Measurements from ENCODE around the gene SLC12A5.
A peak's percentile ranks its signal among the peaks of the same experiment; 100 is the strongest.

SLC12A5 gene

DNA sequence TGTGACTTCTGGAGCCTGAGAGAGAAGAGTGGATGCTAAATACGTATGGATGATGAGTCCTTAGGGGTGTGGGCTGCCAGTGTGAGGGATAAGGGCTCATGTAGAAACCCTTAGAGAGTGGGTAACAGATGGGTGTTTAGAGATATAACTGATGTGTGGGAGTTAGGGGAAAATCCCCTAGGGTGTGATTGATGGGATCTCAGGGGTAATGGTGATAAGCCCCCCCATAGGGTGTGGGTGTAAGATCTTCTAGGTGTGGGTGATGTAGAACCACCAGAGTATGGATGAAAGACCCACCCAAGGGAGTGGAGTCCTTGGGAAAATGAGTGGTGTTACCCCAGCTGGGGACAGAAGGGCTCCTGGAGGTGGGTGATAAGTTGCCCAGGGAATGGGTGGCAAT is 26.3 kb downstream of the SLC12A5 start:
- Histone ChIP-seq H3K4me1 (ENCODE audit: control insufficient read depth in 1 of 2, insufficient read depth in 1 of 2, low read depth in 1 of 2, low read length in 1 of 2) (peaks cover 36 to 38% of the 10 kb centered on the region in 2 experiments), H3K27ac (no peak overlapping the region), H3K36me3 (no peaks in the 10 kb centered on the region), H3K9me3 (no peaks in the 10 kb centered on the region), H3K27me3 (peaks cover 86% of the 10 kb centered on the region), H3K4me3 (ENCODE audit: low read depth in 1 of 2, low read length in 1 of 2) (no peak overlapping the region)
- TF ChIP-seq, protein P1, sequence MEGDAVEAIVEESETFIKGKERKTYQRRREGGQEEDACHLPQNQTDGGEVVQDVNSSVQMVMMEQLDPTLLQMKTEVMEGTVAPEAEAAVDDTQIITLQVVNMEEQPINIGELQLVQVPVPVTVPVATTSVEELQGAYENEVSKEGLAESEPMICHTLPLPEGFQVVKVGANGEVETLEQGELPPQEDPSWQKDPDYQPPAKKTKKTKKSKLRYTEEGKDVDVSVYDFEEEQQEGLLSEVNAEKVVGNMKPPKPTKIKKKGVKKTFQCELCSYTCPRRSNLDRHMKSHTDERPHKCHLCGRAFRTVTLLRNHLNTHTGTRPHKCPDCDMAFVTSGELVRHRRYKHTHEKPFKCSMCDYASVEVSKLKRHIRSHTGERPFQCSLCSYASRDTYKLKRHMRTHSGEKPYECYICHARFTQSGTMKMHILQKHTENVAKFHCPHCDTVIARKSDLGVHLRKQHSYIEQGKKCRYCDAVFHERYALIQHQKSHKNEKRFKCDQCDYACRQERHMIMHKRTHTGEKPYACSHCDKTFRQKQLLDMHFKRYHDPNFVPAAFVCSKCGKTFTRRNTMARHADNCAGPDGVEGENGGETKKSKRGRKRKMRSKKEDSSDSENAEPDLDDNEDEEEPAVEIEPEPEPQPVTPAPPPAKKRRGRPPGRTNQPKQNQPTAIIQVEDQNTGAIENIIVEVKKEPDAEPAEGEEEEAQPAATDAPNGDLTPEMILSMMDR (IDR thresholded peaks at IDR 0.05), result no peak

DNA sequence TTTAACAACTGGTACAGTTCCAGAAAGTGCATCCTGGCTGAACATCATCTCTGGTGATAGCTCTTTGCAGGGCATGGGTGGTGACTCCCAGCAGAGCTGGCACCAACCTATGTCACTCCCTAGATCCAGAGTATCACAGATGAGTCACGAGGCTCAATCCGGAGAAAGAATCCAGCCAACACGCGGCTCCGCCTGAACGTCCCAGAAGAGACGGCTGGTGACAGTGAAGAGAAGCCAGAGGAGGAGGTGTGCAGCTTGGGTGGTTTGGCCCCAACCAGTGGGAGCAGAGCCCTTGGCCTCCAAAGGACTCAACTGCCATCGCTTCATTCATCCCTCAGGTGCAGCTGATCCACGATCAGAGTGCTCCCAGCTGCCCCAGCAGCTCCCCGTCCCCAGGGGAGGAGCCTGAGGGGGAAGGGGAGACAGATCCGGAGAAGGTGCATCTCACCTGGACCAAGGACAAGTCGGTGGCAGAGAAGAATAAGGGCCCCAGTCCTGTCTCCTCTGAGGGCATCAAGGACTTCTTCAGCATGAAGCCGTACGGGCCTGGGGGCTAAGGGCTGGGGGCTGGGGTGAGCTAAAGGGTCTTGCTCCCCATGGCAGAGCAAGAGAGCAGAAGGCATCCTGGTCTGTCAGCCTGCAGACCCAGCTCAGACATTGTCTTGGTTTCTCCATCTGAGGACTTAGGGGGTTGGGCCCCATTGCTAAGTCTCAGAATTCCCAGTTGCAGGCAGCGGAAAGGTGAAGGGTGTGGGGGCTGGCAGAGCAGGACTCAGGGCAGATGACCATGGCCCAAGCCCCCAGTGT is 27.2 kb downstream of the SLC12A5 start:
- no peaks in the 10 kb centered on the region for H3K36me3 ChIP-seq
- peaks cover 45 to 48% of the 10 kb centered on the region in 2 experiments for H3K4me1 ChIP-seq (ENCODE audit: control insufficient read depth in 1 of 2, insufficient read depth in 1 of 2, low read depth in 1 of 2, low read length in 1 of 2)
- no peak overlapping the region for H3K4me3 ChIP-seq (ENCODE audit: low read depth in 1 of 2, low read length in 1 of 2)
- TF ChIP-seq, protein P1 (IDR thresholded peaks at IDR 0.05), result no peak
- peaks cover 78% of the 10 kb centered on the region for H3K27me3 ChIP-seq
- no peak overlapping the region for H3K27ac ChIP-seq
- H3K9me3 ChIP-seq, result no peaks in the 10 kb centered on the region

DNA sequence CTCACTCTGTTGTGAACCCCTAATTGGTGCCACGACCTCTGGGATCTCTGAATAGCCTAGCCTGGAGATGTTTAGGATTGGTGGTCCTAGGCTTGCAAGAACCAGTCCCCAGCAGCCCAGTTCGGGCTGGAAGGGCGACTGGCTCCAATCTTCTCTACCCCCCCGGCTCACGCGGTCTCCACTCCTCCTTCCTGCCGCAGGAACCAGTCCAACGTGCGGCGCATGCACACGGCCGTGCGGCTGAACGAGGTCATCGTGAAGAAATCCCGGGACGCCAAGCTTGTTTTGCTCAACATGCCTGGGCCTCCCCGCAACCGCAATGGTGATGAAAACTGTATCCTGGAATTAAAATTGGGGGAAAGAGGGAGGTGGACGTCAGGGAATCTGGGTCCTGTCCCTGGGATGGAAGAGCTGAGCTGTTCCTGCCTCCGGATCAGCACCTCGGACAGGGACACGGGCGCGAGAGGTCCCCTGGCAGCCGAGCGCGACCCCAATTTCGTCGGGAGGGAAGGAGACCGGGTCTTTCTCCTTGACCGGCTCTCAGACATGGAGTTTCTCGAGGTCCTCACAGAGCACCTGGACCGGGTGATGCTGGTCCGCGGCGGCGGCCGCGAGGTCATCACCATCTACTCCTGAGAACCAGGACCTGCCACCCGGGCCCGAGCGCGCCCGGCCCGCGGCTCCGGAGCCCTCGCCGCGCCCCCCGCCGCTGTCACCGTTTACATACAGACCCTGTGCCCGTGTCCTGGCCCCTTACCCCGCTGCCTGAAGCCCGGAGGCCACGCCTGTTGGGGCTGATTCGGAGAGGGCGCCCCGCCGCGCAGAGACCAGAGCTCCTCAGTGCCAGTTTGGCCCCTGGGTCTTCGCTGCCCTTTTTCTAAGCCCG is 28.2 kb downstream of the SLC12A5 start:
- Histone ChIP-seq H3K36me3 (peaks cover 7% of the 10 kb centered on the region), H3K27ac (no peak overlapping the region), H3K4me1 (ENCODE audit: control insufficient read depth in 1 of 2, insufficient read depth in 1 of 2, low read depth in 1 of 2, low read length in 1 of 2) (peaks cover 47 to 53% of the 10 kb centered on the region in 2 experiments), H3K27me3 (peaks cover 70% of the 10 kb centered on the region), H3K4me3 (ENCODE audit: low read depth in 1 of 2, low read length in 1 of 2) (peak overlapping the region; percentile 52 to 58), H3K9me3 (no peaks in the 10 kb centered on the region)
- TF ChIP-seq, protein P1 (IDR thresholded peaks at IDR 0.05), result no peak

DNA sequence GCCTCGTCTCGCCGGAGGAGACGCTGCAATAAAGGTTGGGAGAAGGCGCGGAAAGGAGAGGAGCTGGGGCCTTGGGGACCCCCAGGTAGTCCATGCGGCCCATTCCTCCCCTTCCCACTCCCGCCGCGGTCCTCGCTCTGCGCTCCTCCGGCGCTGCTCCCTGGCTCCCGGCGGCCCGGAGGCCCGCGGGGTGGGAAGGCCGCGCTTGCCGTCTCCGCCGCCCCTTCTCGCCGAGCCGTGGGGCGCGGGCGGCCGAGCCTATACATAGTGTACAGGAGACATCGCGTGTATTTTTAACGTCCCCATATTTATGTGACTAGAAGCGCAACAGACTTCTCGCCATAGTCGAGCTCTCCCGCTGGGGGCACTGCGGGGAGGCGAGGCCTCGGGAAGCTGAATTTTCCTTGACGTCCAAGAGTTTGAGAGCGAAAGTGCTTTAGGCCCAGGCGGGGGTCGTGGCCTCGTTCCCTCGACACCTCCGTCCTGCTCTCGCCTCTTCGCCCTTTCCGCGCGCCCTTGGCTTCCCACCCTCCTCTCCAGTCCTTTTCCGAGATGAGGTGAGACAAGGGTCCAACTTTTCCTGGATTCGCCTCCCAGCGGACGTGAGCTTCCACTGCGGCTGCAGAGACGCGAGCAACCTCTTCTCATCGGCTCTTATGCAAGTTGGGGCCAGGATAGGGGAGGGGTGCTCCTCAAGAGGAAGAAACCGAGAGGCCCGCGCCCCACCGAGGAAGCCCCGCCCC is 29.0 kb downstream of the SLC12A5 start:
- TF ChIP-seq, protein P1 (IDR thresholded peaks at IDR 0.05), result peak; percentile 36
- peak overlapping the region; percentile 52 to 58 for H3K4me3 ChIP-seq (ENCODE audit: low read depth in 1 of 2, low read length in 1 of 2)

DNA sequence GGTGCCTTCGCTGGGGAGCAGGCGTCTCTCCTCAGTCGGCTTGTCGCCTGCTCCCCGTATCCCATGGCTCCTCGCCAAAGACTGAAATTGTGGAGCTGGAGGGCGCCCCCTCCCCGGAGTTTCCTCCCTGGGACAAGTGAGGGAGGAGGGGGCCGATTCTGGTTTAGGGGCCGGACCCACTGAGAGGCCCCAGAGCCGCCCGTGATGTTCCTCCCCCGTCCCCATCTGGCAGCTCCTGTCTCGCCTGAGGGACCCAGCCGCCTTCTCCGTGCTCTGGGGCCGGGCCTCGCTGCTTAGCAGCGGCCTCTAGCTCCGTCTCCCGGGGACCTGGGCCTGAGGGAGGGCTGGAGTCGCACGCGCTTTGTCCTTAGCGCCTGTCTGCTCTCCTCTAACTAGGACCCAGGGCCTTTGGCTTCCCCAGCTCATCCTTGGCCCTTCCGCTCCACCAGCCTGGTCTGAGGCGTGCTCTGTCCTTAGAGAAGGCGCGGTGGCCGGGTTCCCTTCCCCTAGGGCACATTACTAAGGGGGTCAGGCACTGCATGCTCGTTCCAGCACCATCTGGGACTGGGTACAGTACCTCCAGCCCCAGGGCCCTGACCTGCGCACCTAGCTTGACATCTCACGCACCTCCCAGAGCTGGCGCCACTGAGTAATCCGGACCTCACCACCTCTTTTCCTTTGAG is 29.7 kb downstream of the SLC12A5 start:
- peak overlapping the region; percentile 52 to 58 for H3K4me3 ChIP-seq (ENCODE audit: low read depth in 1 of 2, low read length in 1 of 2)
- TF ChIP-seq, protein P1 (IDR thresholded peaks at IDR 0.05), result no peak
- H3K27ac ChIP-seq, result peak overlapping the region; percentile 18
- H3K4me1 ChIP-seq (ENCODE audit: control insufficient read depth in 1 of 2, insufficient read depth in 1 of 2, low read depth in 1 of 2, low read length in 1 of 2), result peaks cover 47 to 53% of the 10 kb centered on the region in 2 experiments
- peaks cover 23% of the 10 kb centered on the region for H3K36me3 ChIP-seq
- H3K9me3 ChIP-seq, result no peaks in the 10 kb centered on the region
- H3K27me3 ChIP-seq, result peaks cover 58% of the 10 kb centered on the region

More for the DNA sequence above, 29.0 kb downstream of the SLC12A5 start:
- Histone ChIP-seq H3K36me3 (peaks cover 16% of the 10 kb centered on the region), H3K4me1 (ENCODE audit: control insufficient read depth in 1 of 2, insufficient read depth in 1 of 2, low read depth in 1 of 2, low read length in 1 of 2) (peaks cover 47 to 53% of the 10 kb centered on the region in 2 experiments), H3K27ac (peak overlapping the region; percentile 18), H3K9me3 (no peaks in the 10 kb centered on the region), H3K27me3 (peaks cover 65% of the 10 kb centered on the region)

Measured in neutrophil (primary cell).